Astrocyte (in vitro differentiated cells and primary cell): Measurements from ENCODE around the gene CYREN. TPM values are rescaled to one million over a fixed set of nuclear protein-coding genes. Genes with fewer than 3 reads are reported as not detected.
A peak's percentile ranks its signal among the peaks of the same experiment; 100 is the strongest.
"Not testable (repeated sequence)": the region's sequence is repeated elsewhere in the genome, so short reads cannot be mapped to it uniquely, and the experiment has no call there.

Experiments
- DNase-seq: peaks from one replicate; pipeline ENCODE4 v3.0.0-alpha.2; 2010; ENCODE audit warnings: low read depth
- FAIRE-seq: peaks from 2 replicates; lab custom pipeline; 2011; peaks lifted over from hg19 to GRCh38; lab: Jason Lieb, UNC
- H2AFZ ChIP-seq: 2 replicates; pipeline ENCODE4 v1.6.0; 2012; ENCODE audit warnings: low read depth, low read length, inconsistent platforms
- H3K27ac ChIP-seq: 2 replicates; pipeline ENCODE4 v1.5.1; 2011; ENCODE audit warnings: low read depth, low read length, inconsistent platforms
- H3K27me3 ChIP-seq: 2 replicates; pipeline ENCODE4 v1.6.0; 2011; ENCODE audit warnings: low read length, inconsistent platforms; ENCODE audit not compliant: insufficient read depth
- H3K36me3 ChIP-seq: 2 replicates; pipeline ENCODE4 v1.5.1; 2011; ENCODE audit warnings: low read length, inconsistent platforms; ENCODE audit not compliant: insufficient read depth
- H3K4me1 ChIP-seq: 2 replicates; pipeline ENCODE4 v1.5.1; 2011; ENCODE audit warnings: low read length, inconsistent platforms; ENCODE audit not compliant: insufficient read depth
- H3K4me2 ChIP-seq: 2 replicates; pipeline ENCODE4 v1.6.0; 2012; ENCODE audit warnings: low read length, inconsistent platforms
- H3K4me3 ChIP-seq: 2 replicates; pipeline ENCODE4 v1.5.1; 2011; ENCODE audit warnings: low read depth, mild to moderate bottlenecking, low read length, inconsistent platforms; ENCODE audit not compliant: insufficient read depth
- H3K79me2 ChIP-seq: 2 replicates; pipeline ENCODE4 v1.6.0; 2012; ENCODE audit warnings: mild to moderate bottlenecking, low read length, inconsistent platforms; ENCODE audit not compliant: insufficient read depth
- H3K9ac ChIP-seq: 2 replicates; pipeline ENCODE4 v1.6.0; 2012; ENCODE audit warnings: mild to moderate bottlenecking, low read length, inconsistent platforms
- H3K9me3 ChIP-seq: 2 replicates; pipeline ENCODE4 v1.5.1; 2012; ENCODE audit warnings: low read depth, mild to moderate bottlenecking, low read length, inconsistent platforms; ENCODE audit not compliant: insufficient read depth
- H4K20me1 ChIP-seq: 2 replicates; pipeline ENCODE4 v1.6.0; 2012; ENCODE audit warnings: low read length, inconsistent platforms; ENCODE audit not compliant: insufficient read depth
- H3K27ac Mint-ChIP-seq: one replicate; pipeline ENCODE4 v1.8.0; 2021; ENCODE audit warnings: mild to moderate bottlenecking, mixed read lengths; ENCODE audit not compliant: unreplicated experiment
- H3K27me3 Mint-ChIP-seq: one replicate; pipeline ENCODE4 v1.8.0; 2021; ENCODE audit warnings: low read depth, mixed read lengths; ENCODE audit not compliant: unreplicated experiment
- H3K36me3 Mint-ChIP-seq: one replicate; pipeline ENCODE4 v1.8.0; 2021; ENCODE audit warnings: low read depth, mixed read lengths; ENCODE audit not compliant: unreplicated experiment
- H3K4me1 Mint-ChIP-seq: one replicate; pipeline ENCODE4 v1.8.0; 2021; ENCODE audit warnings: low read depth, mixed read lengths; ENCODE audit not compliant: unreplicated experiment
- H3K4me3 Mint-ChIP-seq: one replicate; pipeline ENCODE4 v1.8.0; 2021; ENCODE audit warnings: mild to moderate bottlenecking, moderate library complexity, mixed read lengths; ENCODE audit not compliant: unreplicated experiment
- H3K9me3 Mint-ChIP-seq: one replicate; pipeline ENCODE4 v1.8.0; 2021; ENCODE audit warnings: mild to moderate bottlenecking, mixed read lengths; ENCODE audit not compliant: unreplicated experiment
- EZH2 ChIP-seq: IDR thresholded peaks from 2 replicates; pipeline ENCODE4 v1.6.1; 2012; ENCODE audit warnings: mild to moderate bottlenecking, low read length, inconsistent platforms; ENCODE audit not compliant: insufficient read depth
- total RNA-seq: library from RNA; stranded (reverse); gene quantifications from 2 replicates; pipeline ENCODE4 v1.2.1, GENCODE V29; 2021
- TF ChIP-seq, protein P1 (sequence below): IDR thresholded peaks from 2 replicates; pipeline ENCODE4 v1.5.1; 2011; ENCODE audit warnings: low read depth, mild to moderate bottlenecking, inconsistent platforms, low read length, moderate library complexity; ENCODE audit not compliant: insufficient read depth

CYREN gene
- total RNA-seq, 1 donor from 2014 or later = 31.0 TPM

DNA sequence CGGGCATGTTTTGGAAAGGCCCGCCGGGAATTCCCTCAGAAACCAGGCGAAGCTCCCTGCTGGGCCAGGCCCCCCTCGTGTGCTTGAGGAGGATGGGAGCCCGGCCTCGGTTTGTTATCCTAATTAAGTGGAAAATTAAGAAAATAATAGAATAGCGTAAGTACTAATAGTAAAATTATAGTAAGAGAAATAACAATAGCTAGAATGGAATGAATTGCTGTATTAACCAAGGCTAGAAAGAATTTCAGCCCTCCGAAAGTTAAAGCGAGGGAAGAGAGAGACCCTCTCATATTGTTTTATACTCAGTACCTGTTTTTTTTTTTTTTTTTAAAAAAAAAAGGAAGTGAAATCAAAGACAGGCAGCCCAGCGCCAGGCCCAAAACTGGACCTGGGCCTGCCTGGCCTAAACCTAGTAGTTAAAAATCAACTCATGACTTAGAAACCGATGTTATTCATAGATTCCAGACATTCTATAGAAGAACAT is 533 bp upstream of the CYREN start:
- Histone ChIP-seq H2AFZ (peak overlapping the region; percentile 74), H3K79me2 (peaks cover 33% of the 10 kb centered on the region), H3K27ac (peak overlapping the region; percentile 86), H3K4me1 (peaks cover 15% of the 10 kb centered on the region), H3K4me2 (peak overlapping the region; percentile 97), H3K4me3 (peak overlapping the region; percentile 82), H3K9ac (peak overlapping the region; percentile 89), H3K36me3 (peaks cover 23% of the 10 kb centered on the region), H4K20me1 (peaks cover 25% of the 10 kb centered on the region)
- DNase-seq, H3K9me3 ChIP-seq, FAIRE-seq, H3K9me3 Mint-ChIP-seq, H3K27me3 ChIP-seq, H3K27me3 Mint-ChIP-seq: not testable (repeated sequence)
- peaks cover 22% of the 10 kb centered on the region for H3K4me1 Mint-ChIP-seq
- H3K4me3 Mint-ChIP-seq = peak overlapping the region; percentile 82
- H3K27ac Mint-ChIP-seq = peak overlapping the region; percentile 96
- H3K36me3 Mint-ChIP-seq = peaks cover 15% of the 10 kb centered on the region

DNA sequence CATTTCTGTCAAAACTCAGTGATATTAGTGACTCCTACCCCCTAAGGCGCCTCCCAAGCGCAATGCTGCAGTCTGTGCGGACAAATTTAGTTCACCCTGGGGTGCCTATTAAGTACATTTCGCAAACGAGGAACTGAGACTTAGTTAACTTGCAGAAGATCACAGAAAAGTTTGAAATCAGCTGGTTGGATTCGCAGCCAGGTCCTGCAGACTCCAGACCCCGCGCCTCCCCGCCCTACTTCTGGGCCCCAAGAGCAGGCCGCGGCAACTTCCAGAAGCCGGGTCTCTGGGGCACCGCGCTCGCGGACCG is 588 bp downstream of the CYREN start:
- peak overlapping the region; percentile 89 for H3K9ac ChIP-seq
- H3K9me3 ChIP-seq = no peaks in the 10 kb centered on the region
- Mint-ChIP-seq H3K4me3 (peak overlapping the region; percentile 96), H3K9me3 (no peaks in the 10 kb centered on the region), H3K36me3 (peaks cover 25% of the 10 kb centered on the region), H3K27me3 (no peaks in the 10 kb centered on the region), H3K4me1 (peaks cover 22% of the 10 kb centered on the region), H3K27ac (peak overlapping the region; percentile 87)
- H3K27me3 ChIP-seq = no peaks in the 10 kb centered on the region
- no peak for FAIRE-seq
- peaks cover 33% of the 10 kb centered on the region for H3K79me2 ChIP-seq
- H3K27ac ChIP-seq = peak overlapping the region; percentile 86
- H3K4me3 ChIP-seq = peak overlapping the region; percentile 82
- no peak for DNase-seq
- H3K4me1 ChIP-seq = peaks cover 15% of the 10 kb centered on the region
- peaks cover 25% of the 10 kb centered on the region for H4K20me1 ChIP-seq
- peak overlapping the region; percentile 74 for H2AFZ ChIP-seq
- H3K36me3 ChIP-seq = peaks cover 24% of the 10 kb centered on the region
- TF ChIP-seq EZH2 = no peak
- TF ChIP-seq, protein P1, sequence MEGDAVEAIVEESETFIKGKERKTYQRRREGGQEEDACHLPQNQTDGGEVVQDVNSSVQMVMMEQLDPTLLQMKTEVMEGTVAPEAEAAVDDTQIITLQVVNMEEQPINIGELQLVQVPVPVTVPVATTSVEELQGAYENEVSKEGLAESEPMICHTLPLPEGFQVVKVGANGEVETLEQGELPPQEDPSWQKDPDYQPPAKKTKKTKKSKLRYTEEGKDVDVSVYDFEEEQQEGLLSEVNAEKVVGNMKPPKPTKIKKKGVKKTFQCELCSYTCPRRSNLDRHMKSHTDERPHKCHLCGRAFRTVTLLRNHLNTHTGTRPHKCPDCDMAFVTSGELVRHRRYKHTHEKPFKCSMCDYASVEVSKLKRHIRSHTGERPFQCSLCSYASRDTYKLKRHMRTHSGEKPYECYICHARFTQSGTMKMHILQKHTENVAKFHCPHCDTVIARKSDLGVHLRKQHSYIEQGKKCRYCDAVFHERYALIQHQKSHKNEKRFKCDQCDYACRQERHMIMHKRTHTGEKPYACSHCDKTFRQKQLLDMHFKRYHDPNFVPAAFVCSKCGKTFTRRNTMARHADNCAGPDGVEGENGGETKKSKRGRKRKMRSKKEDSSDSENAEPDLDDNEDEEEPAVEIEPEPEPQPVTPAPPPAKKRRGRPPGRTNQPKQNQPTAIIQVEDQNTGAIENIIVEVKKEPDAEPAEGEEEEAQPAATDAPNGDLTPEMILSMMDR = no peak
- peak overlapping the region; percentile 97 for H3K4me2 ChIP-seq

DNA sequence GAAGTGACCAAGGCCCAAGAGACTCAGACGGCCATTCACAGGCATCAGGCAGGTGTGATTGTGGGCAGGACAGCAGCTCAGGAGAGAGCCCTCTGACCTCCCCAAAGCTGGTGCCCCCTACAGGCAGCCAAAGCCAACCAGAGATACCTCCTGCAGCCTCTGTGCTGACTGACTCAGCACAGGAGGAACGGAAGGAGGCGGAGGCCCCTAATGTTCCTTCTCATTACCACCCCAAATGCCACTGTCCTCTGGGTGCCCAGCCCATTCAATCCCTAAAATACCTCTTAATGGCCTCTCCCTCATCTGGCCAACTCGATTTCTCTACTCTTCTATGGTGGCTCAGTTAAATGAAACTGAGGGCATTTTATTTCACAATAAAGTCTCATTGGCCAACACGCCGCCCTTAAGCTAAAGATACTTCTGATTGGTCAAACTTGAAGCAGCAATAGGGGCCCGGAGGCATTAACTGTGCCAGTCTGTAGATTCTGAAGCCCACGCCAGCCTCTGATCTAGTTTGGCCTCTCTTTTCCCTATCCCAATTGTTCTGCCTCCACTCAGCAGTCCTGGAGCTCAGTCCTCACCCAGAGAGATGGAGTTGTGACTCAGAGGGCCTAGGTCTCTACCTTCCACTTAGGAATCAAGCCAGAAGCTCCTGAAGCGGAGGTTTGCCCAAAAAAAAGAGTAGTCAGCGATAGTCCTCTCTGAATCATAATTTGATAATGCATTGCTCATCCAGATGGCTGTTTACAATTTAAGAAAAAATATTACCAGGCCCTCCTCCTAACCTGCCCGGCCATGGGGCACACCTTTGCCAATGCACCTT is 1.2 kb downstream of the CYREN start:
- Mint-ChIP-seq H3K4me3 (peak overlapping the region; percentile 96), H3K9me3 (no peaks in the 10 kb centered on the region), H3K36me3 (peaks cover 25% of the 10 kb centered on the region), H3K27me3 (no peaks in the 10 kb centered on the region), H3K27ac (peak overlapping the region; percentile 87), H3K4me1 (peaks cover 22% of the 10 kb centered on the region)
- Histone ChIP-seq H3K36me3 (peaks cover 24% of the 10 kb centered on the region), H3K9ac (peak overlapping the region; percentile 89), H3K27me3 (no peaks in the 10 kb centered on the region), H3K9me3 (no peaks in the 10 kb centered on the region), H3K27ac (peak overlapping the region; percentile 86), H3K4me3 (peak overlapping the region; percentile 82), H2AFZ (peak overlapping the region; percentile 74), H3K4me2 (peak overlapping the region; percentile 97), H3K4me1 (peaks cover 15% of the 10 kb centered on the region), H4K20me1 (peaks cover 25% of the 10 kb centered on the region), H3K79me2 (peaks cover 33% of the 10 kb centered on the region)
- TF ChIP-seq, protein P1 = peak; percentile 13
- TF ChIP-seq EZH2 = no peak
- DNase-seq = peak; percentile 54
- no peak for FAIRE-seq
